GM13976 (cell line): ENCODE data around the gene COA4.

Experiments
- DNase-seq: peaks from one replicate; pipeline ENCODE4 v3.0.0; 2012; ENCODE audit warnings: low spot score
- in situ Hi-C: fragments of 300-500 bp; cut with MboI; formaldehyde crosslinking; loops from one replicate; pipeline ENCODE4 v1.12.0; 2022; ENCODE audit warnings: low sequenced_read_pairs, mixed read lengths, inconsistent platforms; ENCODE audit not compliant: unreplicated experiment
- TF ChIP-seq, protein P1 (sequence below): IDR thresholded peaks from 2 replicates; pipeline ENCODE4 v1.5.1; 2012; ENCODE audit warnings: borderline replicate concordance, mild to moderate bottlenecking; ENCODE audit not compliant: insufficient read depth; ENCODE audit errors: extremely low read depth, missing control alignments, control extremely low read depth

Gene COA4

DNA sequence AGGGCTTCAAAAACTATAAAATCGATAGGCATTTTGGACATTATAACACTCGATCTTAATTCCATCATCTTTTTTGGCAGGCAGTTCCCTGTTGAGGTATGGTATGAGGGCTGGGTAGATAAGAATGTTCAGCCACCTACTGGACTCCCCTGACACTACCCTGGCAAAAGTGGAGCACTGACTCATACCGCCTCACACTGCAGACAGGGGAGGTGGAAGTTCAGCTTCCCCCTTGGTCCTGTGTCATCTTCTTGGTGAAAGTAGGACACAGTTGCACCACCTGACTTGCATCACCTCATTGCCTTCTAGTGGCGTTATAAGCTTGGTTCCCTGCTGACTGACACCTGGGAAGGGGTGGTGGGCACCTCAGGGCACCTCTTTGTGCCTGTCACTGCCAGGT is 30.5 kb upstream of the COA4 start:
- in situ Hi-C loops: no loop called here
- TF ChIP-seq, protein P1, sequence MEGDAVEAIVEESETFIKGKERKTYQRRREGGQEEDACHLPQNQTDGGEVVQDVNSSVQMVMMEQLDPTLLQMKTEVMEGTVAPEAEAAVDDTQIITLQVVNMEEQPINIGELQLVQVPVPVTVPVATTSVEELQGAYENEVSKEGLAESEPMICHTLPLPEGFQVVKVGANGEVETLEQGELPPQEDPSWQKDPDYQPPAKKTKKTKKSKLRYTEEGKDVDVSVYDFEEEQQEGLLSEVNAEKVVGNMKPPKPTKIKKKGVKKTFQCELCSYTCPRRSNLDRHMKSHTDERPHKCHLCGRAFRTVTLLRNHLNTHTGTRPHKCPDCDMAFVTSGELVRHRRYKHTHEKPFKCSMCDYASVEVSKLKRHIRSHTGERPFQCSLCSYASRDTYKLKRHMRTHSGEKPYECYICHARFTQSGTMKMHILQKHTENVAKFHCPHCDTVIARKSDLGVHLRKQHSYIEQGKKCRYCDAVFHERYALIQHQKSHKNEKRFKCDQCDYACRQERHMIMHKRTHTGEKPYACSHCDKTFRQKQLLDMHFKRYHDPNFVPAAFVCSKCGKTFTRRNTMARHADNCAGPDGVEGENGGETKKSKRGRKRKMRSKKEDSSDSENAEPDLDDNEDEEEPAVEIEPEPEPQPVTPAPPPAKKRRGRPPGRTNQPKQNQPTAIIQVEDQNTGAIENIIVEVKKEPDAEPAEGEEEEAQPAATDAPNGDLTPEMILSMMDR: no peak
- no peak for DNase-seq

DNA sequence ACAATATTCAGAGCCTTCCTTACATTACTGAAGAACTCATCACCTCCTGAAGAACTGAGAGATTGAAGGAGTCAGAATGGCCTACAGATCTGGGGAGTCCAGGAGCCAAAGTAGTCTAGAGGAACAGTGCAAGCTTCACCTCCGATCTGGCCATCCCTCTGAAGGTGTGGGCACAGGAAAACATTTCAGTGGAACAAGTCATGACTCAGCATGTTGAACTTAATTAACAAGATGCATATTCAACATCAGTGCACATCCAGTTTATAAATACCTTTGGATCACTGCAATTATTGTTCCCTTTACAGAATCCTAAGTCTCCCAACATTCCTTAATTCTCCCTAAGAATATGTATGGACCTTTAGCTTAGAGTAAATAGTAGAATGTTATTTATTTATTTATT is 25.7 kb upstream of the COA4 start:
- in situ Hi-C loops: no loop called here
- no peak for DNase-seq
- TF ChIP-seq, protein P1: no peak

DNA sequence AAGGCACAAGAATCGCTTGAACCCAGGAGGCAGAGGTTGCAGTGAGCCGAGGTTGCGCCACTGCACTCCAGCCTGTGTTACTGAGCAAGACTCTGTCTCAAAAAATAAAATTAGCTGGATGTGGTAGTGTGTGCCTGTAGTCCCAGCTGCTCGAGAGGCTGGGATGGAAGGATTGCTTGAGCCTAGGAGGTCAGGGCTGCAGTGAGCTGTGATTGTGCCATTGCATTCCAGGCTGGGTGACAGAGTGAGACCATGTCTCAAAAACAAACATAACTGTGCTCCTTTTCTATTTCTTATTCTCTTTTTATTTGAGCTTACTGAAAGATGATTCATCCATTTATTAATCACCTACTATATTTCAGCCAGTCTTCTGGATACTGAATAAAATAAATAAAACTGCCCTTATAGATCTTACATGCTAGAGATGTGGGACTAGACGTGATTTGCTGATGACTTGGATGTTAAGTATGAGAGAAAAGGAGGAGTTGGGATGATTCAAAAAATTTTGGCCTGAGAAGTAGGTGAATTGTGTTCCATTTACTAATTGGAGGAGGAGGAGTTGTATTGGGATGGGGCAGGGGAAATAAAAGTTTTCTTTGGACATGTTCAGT is 18.2 kb upstream of the COA4 start:
- no peak for DNase-seq
- in situ Hi-C loops: no loop called here
- TF ChIP-seq, protein P1: no peak

DNA sequence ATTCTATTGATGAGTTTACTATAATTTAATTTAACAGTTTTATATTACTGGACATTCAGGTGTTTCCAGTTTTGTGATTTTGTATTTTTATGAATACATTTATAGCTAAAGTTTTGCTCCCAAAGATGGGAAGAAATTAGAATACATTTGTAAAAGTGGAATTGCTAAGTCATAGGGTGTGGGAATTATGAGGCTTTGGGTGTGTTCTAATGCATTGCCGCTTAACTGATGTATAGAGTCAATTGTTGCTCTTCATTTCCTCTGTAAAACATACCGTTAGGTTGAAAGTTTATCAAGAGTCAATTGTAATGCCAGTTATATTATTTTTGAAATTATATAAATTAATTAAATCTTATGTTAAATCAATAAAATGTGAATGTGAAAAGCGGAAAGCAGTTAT is 16.4 kb upstream of the COA4 start:
- in situ Hi-C loops: no loop called here
- DNase-seq: no peak
- TF ChIP-seq, protein P1: no peak

DNA sequence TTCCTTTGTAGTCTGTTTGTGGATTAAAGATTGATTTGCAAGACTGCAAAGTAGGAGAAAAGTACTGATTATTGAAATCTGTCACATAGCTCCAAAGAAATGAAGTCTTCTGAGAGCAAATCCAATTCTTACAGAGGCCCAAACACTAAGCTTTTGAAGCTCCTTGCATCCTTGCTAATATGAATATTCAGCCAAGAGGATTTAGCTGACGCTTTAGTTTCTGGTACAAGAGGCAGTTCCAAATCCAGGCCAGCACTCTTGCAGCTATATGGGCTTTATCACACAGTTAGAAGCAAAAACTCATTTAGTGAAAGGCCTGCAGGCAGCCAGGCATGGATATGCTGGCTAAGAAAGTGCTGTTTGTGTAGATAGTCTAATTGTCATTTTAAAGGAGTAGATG is 12.9 kb upstream of the COA4 start:
- no peak for DNase-seq
- in situ Hi-C loops: no loop called here
- TF ChIP-seq, protein P1: no peak

DNA sequence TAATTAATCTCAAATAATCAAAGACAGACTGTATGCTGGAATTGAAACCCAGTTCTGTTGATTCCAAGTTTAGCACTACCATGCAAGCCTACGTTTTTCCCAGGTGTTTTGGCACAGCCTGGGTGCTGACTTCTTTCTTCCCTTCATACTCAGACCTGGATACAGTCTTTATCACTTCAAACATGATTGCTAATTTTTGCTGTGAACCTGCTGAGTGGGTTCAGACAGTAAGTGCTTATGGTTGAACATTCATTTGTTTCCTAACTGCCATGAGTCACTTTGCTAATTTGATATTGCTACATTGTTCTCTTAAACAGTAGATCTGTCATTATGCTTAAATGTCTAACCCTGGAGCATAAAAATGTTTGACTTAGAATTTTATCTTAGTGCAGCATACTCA is 12.4 kb upstream of the COA4 start:
- TF ChIP-seq, protein P1: no peak
- in situ Hi-C loops: no loop called here

More for the DNA sequence above, 12.4 kb upstream of the COA4 start:
- DNase-seq: no peak
